Embryonic facial prominence (tissue), 1 donor: ENCODE measurements around the gene FKTN.

Experiments used
- DNase-seq: peaks from one replicate; pipeline ENCODE4 v3.0.0-alpha.2; 2016; ENCODE audit errors: extremely low spot score

FKTN gene

GRCh38 chr9:105632807-105633206, 74.9 kb downstream of the FKTN start:
- DNase-seq, result no peak

GRCh38 chr9:105633411-105633810, 75.5 kb downstream of the FKTN start:
- DNase-seq, result no peak

- DNase-seq, result no peak
These were observed 78.4 kb downstream of the FKTN start for GRCh38 chr9:105636331-105636730.

GRCh38 chr9:105637787-105638395, 80.0 kb downstream of the FKTN start:
- no peak for DNase-seq

- DNase-seq, result no peak
These were observed 82.0 kb downstream of the FKTN start for GRCh38 chr9:105639936-105640335.

GRCh38 chr9:105643795-105644194, 85.9 kb downstream of the FKTN start:
- no peak for DNase-seq

- no peak for DNase-seq
These were observed 89.1 kb downstream of the FKTN start for GRCh38 chr9:105646879-105647594.

GRCh38 chr9:105647595-105648349, 89.8 kb downstream of the FKTN start:
- no peak for DNase-seq

GRCh38 chr9:105651806-105652205, 93.9 kb downstream of the FKTN start:
- DNase-seq, result no peak

GRCh38 chr9:105656131-105656921, 98.4 kb downstream of the FKTN start:
- DNase-seq, result no peak

GRCh38 chr9:105658351-105658750, 100.4 kb downstream of the FKTN start:
- no peak for DNase-seq

- no peak for DNase-seq
These were observed 103.1 kb downstream of the FKTN start for GRCh38 chr9:105661011-105661410.

GRCh38 chr9:105662184-105663104, 104.5 kb downstream of the FKTN start, which contains the start of gene TAL2:
TSS of gene TAL2 (plus strand) at chr9:105662457. CDS start at chr9:105662497, 40 bp downstream.
- no peak for DNase-seq

GRCh38 chr9:105663914-105664313, 106.0 kb downstream of the FKTN start:
- DNase-seq, result no peak

GRCh38 chr9:105667867-105668266, 109.9 kb downstream of the FKTN start:
- no peak for DNase-seq

- DNase-seq, result no peak
These were observed 112.4 kb downstream of the FKTN start for GRCh38 chr9:105670315-105670714.

- DNase-seq, result no peak
These were observed 112.8 kb downstream of the FKTN start for GRCh38 chr9:105670775-105671174.

GRCh38 chr9:105672711-105673234, 114.8 kb downstream of the FKTN start:
- DNase-seq, result no peak

GRCh38 chr9:105673850-105674387, 116.0 kb downstream of the FKTN start:
- DNase-seq, result no peak

- DNase-seq, result no peak
These were observed 118.5 kb downstream of the FKTN start for GRCh38 chr9:105676351-105676923.
